Tibial artery (tissue), 4 donors: Measurements from ENCODE around the gene YWHAE.
A peak's percentile ranks its signal among the peaks of the same experiment; 100 is the strongest.
"Not testable (repeated sequence)": the region's sequence is repeated elsewhere in the genome, so short reads cannot be mapped to it uniquely, and the experiment has no call there.

ENCODE experiments used
- DNase-seq, 2 donors: peaks; one replicate each; pipeline ENCODE4 v3.0.0-alpha.2; 2019
- H3K27ac ChIP-seq, 2 donors: fragments of 200-600 bp; sonication (generic) in 1 of 2; 1 replicate in 1 of 2; 2 replicates in 1 of 2; pipeline ENCODE4 v1.5.1; 2018 to 2019; ENCODE audit warnings: mild to moderate bottlenecking in 1 of 2
- H3K27me3 ChIP-seq, 2 donors: fragments of 200-600 bp; sonication (generic) in 1 of 2; one replicate each; pipeline versions ENCODE4 v1.5.1 to v1.6.0; 2016 to 2019
- H3K36me3 ChIP-seq, 3 donors: fragments of 200-600 bp; sonication (generic) in 2 of 3; one replicate each; pipeline ENCODE4 v1.5.1; 2016 to 2019; ENCODE audit warnings: mild to moderate bottlenecking in 2 of 3
- H3K4me1 ChIP-seq, 4 donors: fragments of 200-600 bp; sonication (generic) in 2 of 4; 1 replicate in 3 of 4; 2 replicates in 1 of 4; pipeline ENCODE4 v1.5.1; 2016 to 2019
- H3K4me3 ChIP-seq, 2 donors: fragments of 200-600 bp; sonication (generic) in 1 of 2; 1 replicate in 1 of 2; 2 replicates in 1 of 2; pipeline ENCODE4 v1.5.1; 2018 to 2019; ENCODE audit warnings: mild to moderate bottlenecking in 2 of 2
- H3K9me3 ChIP-seq, 3 donors: fragments of 200-600 bp; sonication (generic) in 1 of 3; one replicate each; pipeline ENCODE4 v1.5.1; 2016 to 2019
- intact Hi-C: fragments of 100-400 bp; cut with DNase I; formaldehyde crosslinking; loops from one replicate; pipeline ENCODE4 v1.15.0; 2023; ENCODE audit warnings: low total_unique reads
- TF ChIP-seq, protein P1 (sequence below), 2 experiments: fragments of 200-600 bp in 1 of 2; fragments of 450-650 bp in 1 of 2; IDR thresholded peaks; one replicate each; pipeline ENCODE4 v1.5.1; 2017 to 2019; ENCODE audit warnings: antibody characterized with exemption in 2 of 2, mild to moderate bottlenecking in 1 of 2, moderate library complexity in 1 of 2

Gene YWHAE

DNA sequence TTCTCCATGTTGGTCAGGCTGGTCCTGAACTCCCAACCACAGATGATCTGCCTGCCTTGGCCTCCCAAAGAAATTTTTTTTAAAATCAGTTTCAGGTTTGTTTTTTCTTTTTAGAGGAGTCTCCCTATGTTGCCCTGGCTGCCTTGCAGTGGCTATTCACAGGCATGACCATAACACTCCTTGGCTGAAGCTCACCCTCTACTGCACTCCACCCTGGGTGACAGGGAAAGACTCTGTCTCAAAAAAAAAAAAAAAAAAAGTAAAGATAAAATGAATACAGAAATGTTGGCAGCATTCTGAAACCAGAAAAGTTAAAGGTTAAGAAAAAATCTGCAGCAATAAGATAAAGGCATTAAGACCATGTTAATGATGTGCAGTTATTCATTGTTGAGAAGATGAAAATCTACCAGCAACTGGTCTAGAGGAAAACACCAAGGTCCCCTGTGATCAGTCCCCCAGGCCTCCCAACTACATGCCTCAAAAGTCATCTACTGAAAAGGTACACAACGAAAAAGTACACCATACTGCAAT, 15.1 kb downstream of the YWHAE start:
- peak overlapping the region in 1 of 2 donors; percentile 75 for H3K27ac ChIP-seq
- DNase-seq = no peak
- TF ChIP-seq, protein P1, sequence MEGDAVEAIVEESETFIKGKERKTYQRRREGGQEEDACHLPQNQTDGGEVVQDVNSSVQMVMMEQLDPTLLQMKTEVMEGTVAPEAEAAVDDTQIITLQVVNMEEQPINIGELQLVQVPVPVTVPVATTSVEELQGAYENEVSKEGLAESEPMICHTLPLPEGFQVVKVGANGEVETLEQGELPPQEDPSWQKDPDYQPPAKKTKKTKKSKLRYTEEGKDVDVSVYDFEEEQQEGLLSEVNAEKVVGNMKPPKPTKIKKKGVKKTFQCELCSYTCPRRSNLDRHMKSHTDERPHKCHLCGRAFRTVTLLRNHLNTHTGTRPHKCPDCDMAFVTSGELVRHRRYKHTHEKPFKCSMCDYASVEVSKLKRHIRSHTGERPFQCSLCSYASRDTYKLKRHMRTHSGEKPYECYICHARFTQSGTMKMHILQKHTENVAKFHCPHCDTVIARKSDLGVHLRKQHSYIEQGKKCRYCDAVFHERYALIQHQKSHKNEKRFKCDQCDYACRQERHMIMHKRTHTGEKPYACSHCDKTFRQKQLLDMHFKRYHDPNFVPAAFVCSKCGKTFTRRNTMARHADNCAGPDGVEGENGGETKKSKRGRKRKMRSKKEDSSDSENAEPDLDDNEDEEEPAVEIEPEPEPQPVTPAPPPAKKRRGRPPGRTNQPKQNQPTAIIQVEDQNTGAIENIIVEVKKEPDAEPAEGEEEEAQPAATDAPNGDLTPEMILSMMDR (IDR thresholded peaks at IDR 0.05) = no peak
- H3K4me1 ChIP-seq = peaks cover 0 to 98% (median 67%) of the 10 kb centered on the region in 4 donors
- H3K9me3 ChIP-seq = no peaks in the 10 kb centered on the region
- no peak overlapping the region for H3K4me3 ChIP-seq
- peaks cover 0 to 3% (median 0%) of the 10 kb centered on the region in 3 donors for H3K36me3 ChIP-seq
- H3K27me3 ChIP-seq = no peaks in the 10 kb centered on the region
- intact Hi-C loops = no loop called here

DNA sequence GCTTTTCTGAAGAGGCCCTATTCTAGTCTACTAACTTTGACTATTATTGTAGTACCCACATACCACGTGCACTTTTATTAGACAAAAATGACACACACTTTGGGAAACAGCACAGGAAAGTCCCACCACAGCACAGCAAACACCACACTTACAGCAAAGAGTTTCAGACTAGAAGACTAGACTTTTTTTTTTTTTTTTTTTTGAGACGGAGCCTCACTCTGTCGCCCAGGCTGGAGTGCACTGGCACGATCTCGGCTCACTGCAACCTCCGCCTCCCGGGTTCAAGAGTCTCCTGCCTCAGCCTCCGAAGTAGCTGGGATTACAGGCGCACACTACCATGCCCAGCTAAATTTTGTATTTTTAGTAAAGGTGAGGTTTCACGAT, 20.1 kb downstream of the YWHAE start:
- H3K9me3 ChIP-seq = no peaks in the 10 kb centered on the region
- H3K4me1 ChIP-seq = peaks cover 3 to 98% (median 76%) of the 10 kb centered on the region in 4 donors
- H3K27ac ChIP-seq = peak overlapping the region; percentile 43 to 46
- TF ChIP-seq, protein P1 (IDR thresholded peaks at IDR 0.05) = no peak
- no peak overlapping the region for H3K4me3 ChIP-seq
- intact Hi-C loops = no loop called here
- H3K27me3 ChIP-seq = no peaks in the 10 kb centered on the region
- peaks cover 0 to 3% (median 0%) of the 10 kb centered on the region in 3 donors for H3K36me3 ChIP-seq
- DNase-seq = no peak

DNA sequence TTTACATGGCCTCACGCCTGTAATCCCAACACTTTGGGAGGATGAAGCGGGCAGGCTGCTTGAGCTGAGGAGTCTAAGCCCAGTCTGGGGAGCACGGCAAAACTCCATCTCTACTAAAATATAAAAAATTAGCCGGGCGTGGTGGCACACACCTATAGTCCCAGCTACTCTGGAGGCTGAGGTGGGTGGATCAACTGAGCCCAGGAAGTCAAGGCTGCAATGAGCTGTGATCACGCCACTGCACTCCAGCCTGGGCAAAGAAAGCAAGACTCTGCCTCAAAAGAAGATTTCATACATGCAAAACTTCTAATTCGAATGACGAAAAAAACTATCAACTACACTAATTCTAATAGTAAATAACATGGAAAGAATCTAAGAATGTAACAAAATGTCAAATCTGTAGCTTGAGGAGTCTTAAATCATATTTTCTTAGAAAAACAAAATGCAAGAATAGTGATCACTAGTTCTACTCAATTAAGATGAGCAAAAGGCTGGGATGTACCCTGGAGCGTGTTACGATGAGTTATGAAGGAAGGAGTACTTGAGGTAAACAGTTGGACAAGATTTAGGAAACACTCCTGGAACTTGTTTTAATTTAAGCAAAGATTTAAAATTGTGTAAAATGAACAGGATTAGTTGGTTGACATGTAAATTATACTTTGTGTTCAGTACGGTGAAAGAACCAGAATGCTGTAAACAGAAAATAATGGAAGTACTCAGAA, 20.7 kb downstream of the YWHAE start:
- Histone ChIP-seq H3K4me3 (no peak overlapping the region), H3K4me1 (peaks cover 3 to 98% (median 74%) of the 10 kb centered on the region in 4 donors), H3K36me3 (peaks cover 0 to 3% (median 0%) of the 10 kb centered on the region in 3 donors), H3K9me3 (no peaks in the 10 kb centered on the region), H3K27me3 (no peaks in the 10 kb centered on the region), H3K27ac (peak overlapping the region in 1 of 2 donors; percentile 46)
- TF ChIP-seq, protein P1 (IDR thresholded peaks at IDR 0.05) = no peak
- intact Hi-C loops = no loop called here
- no peak for DNase-seq

- H3K27me3 ChIP-seq, H3K9me3 ChIP-seq, intact Hi-C loops, DNase-seq, H3K4me3 ChIP-seq, H3K36me3 ChIP-seq: not testable (repeated sequence)
- Histone ChIP-seq H3K4me1 (peaks cover 3 to 98% (median 75%) of the 10 kb centered on the region in 4 donors), H3K27ac (peak overlapping the region in 1 of 2 donors; percentile 64)
These were observed 21.6 kb downstream of the YWHAE start for GRCh38 chr17:1378476-1378860.

- Histone ChIP-seq H3K4me3 (no peak overlapping the region), H3K9me3 (no peaks in the 10 kb centered on the region), H3K36me3 (peaks cover 0 to 11% (median 0%) of the 10 kb centered on the region in 3 donors), H3K4me1 (peaks cover 3 to 99% (median 77%) of the 10 kb centered on the region in 4 donors), H3K27ac (peak overlapping the region; percentile 52 to 64), H3K27me3 (no peaks in the 10 kb centered on the region)
- DNase-seq = no peak
- intact Hi-C loops = no loop called here
- TF ChIP-seq, protein P1 (IDR thresholded peaks at IDR 0.05) = no peak
These were observed 22.7 kb downstream of the YWHAE start for GRCh38 chr17:1377334-1377733.

- peaks cover 3 to 100% (median 80%) of the 10 kb centered on the region in 4 donors for H3K4me1 ChIP-seq
- H3K36me3 ChIP-seq = peaks cover 0 to 11% (median 0%) of the 10 kb centered on the region in 3 donors
- TF ChIP-seq, protein P1 (IDR thresholded peaks at IDR 0.05) = no peak
- H3K27ac ChIP-seq = peak overlapping the region; percentile 64 to 70
- no peaks in the 10 kb centered on the region for H3K27me3 ChIP-seq
- intact Hi-C loops = no loop called here
- H3K9me3 ChIP-seq = no peaks in the 10 kb centered on the region
- DNase-seq = no peak
- no peak overlapping the region for H3K4me3 ChIP-seq
These were observed 24.0 kb downstream of the YWHAE start for GRCh38 chr17:1376061-1376460.
